Activated T-cell treated with anti-CD3 and anti-CD28 coated beads, Interleukin-2, amount 50 U/mL, for 24 hours (primary cell): ENCODE results near the gene HID1.

Source experiments
- DNase-seq: peaks from one replicate; pipeline ENCODE4 v3.0.0-alpha.2; 2020
- H3K27ac Mint-ChIP-seq: 2 replicates; pipeline ENCODE4 v1.8.0; 2020; ENCODE audit warnings: mild to moderate bottlenecking, mixed read lengths
- H3K27me3 Mint-ChIP-seq: 2 replicates; pipeline ENCODE4 v1.8.0; 2020; ENCODE audit warnings: mixed read lengths
- H3K36me3 Mint-ChIP-seq: 2 replicates; pipeline ENCODE4 v1.8.0; 2020; ENCODE audit warnings: low read depth, mixed read lengths
- H3K4me1 Mint-ChIP-seq: 2 replicates; pipeline ENCODE4 v1.8.0; 2020; ENCODE audit warnings: low read depth, mixed read lengths
- H3K4me3 Mint-ChIP-seq: 2 replicates; pipeline ENCODE4 v1.8.0; 2020; ENCODE audit warnings: mild to moderate bottlenecking, moderate library complexity, mixed read lengths
- H3K9me3 Mint-ChIP-seq: 2 replicates; pipeline ENCODE4 v1.8.0; 2020; ENCODE audit warnings: mixed read lengths

HID1 gene, protein sequence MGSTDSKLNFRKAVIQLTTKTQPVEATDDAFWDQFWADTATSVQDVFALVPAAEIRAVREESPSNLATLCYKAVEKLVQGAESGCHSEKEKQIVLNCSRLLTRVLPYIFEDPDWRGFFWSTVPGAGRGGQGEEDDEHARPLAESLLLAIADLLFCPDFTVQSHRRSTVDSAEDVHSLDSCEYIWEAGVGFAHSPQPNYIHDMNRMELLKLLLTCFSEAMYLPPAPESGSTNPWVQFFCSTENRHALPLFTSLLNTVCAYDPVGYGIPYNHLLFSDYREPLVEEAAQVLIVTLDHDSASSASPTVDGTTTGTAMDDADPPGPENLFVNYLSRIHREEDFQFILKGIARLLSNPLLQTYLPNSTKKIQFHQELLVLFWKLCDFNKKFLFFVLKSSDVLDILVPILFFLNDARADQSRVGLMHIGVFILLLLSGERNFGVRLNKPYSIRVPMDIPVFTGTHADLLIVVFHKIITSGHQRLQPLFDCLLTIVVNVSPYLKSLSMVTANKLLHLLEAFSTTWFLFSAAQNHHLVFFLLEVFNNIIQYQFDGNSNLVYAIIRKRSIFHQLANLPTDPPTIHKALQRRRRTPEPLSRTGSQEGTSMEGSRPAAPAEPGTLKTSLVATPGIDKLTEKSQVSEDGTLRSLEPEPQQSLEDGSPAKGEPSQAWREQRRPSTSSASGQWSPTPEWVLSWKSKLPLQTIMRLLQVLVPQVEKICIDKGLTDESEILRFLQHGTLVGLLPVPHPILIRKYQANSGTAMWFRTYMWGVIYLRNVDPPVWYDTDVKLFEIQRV

DNA sequence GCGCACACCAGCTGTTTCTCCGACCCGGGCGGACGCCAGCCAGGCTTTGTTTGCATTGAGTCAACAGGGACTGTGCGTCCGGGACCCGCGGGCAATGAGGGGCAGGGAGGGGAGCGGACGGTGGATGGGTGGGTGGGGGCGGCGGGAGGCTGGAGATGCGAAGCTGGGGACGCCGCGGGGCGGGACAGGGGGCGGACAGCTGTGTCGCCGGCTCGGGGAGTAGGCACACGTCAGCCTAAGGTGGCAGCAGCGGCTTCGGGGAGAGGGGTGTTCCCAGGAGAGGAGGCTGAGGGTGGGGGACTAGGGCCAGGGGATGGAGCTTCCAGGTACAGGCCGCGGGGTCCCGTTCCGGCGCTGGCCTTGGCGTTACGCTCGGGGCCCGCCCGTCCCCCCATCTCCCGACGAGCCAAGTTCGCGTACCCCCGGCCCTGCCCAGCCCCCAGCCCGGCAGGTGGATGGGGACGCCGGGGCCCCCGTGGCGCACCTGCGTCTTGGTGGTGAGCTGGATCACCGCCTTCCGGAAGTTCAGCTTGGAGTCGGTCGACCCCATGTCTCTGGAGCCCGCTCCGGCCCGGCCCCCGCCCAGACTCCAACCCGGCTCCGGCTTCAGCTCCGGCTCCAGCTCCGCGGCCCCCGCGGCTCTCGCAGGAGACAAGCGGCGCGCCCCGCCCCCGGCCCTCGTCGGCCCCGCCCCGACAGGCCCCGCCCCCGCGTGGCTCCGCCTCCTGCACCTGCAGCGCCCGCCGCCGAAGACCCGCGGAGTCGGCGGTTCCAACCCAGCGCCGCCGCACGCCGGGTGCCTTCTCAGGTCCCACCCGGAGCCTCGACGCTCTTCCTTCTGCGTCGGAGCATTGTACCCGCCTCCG is at the start of gene HID1:
Gene HID1, minus strand, starts transcription at position 653 of the 866 bp plus-strand sequence. Its CDS starts 103 bp downstream, at position 550.
- Mint-ChIP-seq H3K9me3 (no peaks in the 10 kb centered on the region), H3K27me3 (peaks cover 18% of the 10 kb centered on the region), H3K27ac (no peak within 1 kb of the TSS), H3K4me3 (peak within 1 kb of the TSS; percentile 67), H3K4me1 (peaks cover 9% of the 10 kb centered on the region), H3K36me3 (no peaks in the 10 kb centered on the region)
- DNase-seq = peak; percentile 87

DNA sequence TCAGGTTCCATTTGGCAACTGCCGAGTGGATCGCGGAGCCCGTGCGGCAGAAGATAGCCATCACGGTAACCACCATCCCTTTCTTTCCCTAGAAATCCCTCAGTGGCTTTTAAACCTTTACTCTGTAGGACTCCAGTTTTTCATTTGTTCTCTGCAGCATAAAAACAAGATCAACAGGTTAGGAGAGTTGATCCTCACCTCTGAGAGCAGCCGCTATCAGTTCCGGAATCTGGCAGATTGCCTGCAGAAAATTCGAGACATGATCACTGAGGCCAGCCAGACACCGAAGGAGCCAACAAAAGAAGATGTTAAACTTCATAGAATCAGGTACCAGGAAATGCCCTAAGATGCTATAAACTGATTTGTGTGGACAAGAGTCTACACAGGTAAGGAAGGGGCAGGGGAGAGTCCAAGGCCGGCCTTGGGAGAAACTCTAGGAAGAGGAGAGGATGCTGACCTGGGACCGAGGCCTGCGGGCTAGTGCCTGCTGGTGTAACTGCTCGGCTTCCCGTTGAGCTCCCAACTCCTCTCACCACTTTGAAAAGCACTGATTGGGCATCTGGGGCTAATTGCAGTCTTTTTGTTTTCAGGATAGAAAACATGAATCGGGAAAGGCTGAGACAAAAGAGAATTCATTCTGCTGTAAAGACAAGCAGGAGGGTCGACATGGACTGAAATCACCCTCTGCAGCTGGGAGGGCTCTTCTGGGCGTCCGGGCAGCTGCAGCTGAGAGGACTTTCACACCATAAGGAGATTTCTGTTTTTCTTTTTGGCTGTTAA is 48.0 kb upstream of the HID1 start:
- Mint-ChIP-seq H3K27me3 (no peaks in the 10 kb centered on the region), H3K36me3 (peaks cover 81% of the 10 kb centered on the region), H3K9me3 (no peaks in the 10 kb centered on the region), H3K4me1 (peaks cover 15% of the 10 kb centered on the region), H3K27ac (no peak overlapping the region), H3K4me3 (no peak overlapping the region)
- DNase-seq = no peak

DNA sequence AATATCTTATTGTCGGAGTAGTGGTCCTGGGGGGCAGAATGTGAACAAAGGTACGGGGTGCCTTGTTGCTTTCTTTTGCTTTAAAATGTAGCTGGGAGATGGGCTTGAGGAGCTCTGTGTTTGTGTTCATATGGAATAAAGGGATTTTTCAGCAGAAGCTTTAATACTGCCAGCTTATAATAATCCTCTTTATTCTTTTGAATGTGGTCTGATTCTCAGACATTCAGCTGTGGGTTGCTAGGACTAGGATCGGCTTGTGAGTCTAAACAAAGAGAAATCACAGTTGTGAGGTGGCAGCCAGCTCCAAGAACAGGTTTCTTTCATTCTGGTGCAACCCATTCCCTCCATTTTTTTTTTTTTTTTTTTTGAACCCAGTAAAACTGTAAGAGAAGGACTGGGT is 47.2 kb upstream of the HID1 start:
- no peaks in the 10 kb centered on the region for H3K9me3 Mint-ChIP-seq
- DNase-seq = no peak

DNA sequence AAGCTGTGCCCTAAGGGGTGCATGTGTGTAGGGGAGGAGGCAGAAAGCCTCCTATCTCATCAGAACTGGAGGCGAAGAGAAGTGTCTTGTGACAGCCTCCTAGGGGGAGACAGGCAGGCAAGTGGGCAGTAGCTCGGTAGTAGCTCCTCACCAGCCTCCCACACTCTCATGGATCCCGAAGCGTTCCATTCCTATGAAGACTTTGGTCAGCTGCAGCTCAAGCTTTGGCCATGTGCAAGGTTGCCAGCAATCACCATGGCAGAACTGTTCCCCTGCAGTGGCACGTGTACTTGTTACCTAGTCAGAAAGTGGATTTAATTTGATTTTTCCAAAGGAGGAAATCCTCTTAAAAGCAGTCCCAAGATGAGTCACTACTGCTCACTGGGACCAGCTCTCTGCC is 46.6 kb upstream of the HID1 start:
- Mint-ChIP-seq H3K9me3 (no peaks in the 10 kb centered on the region), H3K27me3 (no peaks in the 10 kb centered on the region), H3K4me1 (peaks cover 10% of the 10 kb centered on the region), H3K4me3 (no peak overlapping the region), H3K36me3 (peaks cover 78% of the 10 kb centered on the region), H3K27ac (no peak overlapping the region)
- no peak for DNase-seq

More for the DNA sequence above, 47.2 kb upstream of the HID1 start:
- H3K27ac Mint-ChIP-seq = no peak overlapping the region
- no peak overlapping the region for H3K4me3 Mint-ChIP-seq
- H3K4me1 Mint-ChIP-seq = peaks cover 12% of the 10 kb centered on the region
- H3K27me3 Mint-ChIP-seq = no peaks in the 10 kb centered on the region
- peaks cover 79% of the 10 kb centered on the region for H3K36me3 Mint-ChIP-seq

DNA sequence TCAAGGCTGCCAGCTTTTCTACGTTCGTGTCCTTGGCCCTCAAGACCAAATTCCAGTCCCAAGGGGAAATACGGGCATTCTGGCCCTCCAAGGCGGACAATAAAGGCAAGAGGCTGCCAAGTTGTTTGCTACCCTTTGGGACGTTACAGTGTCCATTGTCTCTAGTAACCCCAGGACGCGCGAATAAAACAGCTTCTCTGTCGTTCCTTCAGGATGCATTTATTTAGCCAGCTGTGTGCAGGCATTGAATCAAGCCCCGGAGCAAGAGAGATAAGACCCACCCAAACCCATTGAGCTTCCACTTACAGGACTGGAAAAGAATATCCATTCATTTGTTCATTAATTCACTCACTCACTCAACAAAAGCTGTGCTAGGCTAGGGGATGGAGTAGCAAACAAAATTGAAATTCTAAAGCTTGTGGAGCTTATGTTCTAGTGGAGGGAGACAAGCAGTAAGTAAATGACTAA is 40.6 kb upstream of the HID1 start:
- H3K4me1 Mint-ChIP-seq = peaks cover 34% of the 10 kb centered on the region
- DNase-seq = no peak
- no peaks in the 10 kb centered on the region for H3K27me3 Mint-ChIP-seq
- H3K27ac Mint-ChIP-seq = peak overlapping the region; percentile 94
- peak overlapping the region; percentile 97 for H3K4me3 Mint-ChIP-seq
- H3K9me3 Mint-ChIP-seq = no peaks in the 10 kb centered on the region
- H3K36me3 Mint-ChIP-seq = peaks cover 54% of the 10 kb centered on the region

DNA sequence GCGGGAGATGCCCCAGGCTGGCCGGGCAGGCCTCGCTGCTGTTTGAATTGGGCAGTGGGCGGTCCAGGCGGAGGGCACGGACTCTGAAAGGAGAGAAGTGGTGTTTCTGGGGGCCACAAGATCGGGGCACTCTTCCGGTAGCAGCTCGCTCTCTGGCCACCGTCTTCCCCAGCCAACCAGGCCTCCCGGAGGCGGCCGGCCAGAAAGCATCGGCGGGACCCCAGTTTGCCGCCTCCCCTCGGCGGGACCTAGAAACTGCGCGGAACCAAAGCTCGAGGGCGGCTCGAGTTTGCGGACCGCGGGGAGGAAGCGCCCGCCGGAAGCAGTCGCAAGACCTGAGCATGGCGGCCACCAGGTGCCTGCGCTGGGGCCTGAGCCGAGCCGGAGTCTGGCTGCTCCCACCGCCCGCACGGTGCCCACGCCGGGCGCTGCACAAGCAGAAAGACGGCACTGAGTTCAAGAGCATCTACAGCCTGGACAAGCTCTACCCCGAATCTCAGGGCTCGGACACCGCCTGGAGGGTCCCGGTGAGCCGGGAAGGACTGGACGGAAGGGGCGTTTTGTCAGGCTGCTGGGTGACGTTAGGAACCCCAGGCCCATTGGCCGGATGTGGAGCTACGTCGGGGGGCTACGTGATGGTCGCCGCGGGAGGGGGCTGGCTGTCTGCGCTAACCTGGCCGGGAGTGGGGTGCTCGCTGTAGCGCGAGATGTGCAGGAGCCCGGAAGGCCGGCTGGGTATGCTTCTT is 40.0 kb upstream of the HID1 start, which contains the start of gene MRPL58:
Gene MRPL58, plus strand, starts transcription at position 325 of the 746 bp plus-strand sequence. Its CDS starts 17 bp downstream, at position 342.
- peak; percentile 91 for DNase-seq
- Mint-ChIP-seq H3K27ac (peak within 1 kb of the TSS; percentile 94), H3K36me3 (peaks cover 52% of the 10 kb centered on the region), H3K9me3 (no peaks in the 10 kb centered on the region), H3K4me1 (peaks cover 34% of the 10 kb centered on the region), H3K4me3 (peak within 1 kb of the TSS; percentile 97), H3K27me3 (no peaks in the 10 kb centered on the region)

DNA sequence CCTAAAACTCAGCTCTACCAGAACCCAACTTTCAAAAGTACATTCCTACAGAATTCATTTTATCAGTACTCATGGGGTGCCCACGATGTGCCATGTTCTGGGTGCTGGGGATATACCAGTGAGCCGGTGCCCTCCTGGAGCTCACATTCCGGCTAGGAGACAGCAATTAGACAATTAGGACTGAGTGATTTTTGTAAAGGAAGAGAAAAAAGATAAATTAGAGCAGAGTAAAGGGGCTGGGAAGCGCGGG is 39.5 kb upstream of the HID1 start:
- H3K27me3 Mint-ChIP-seq = no peaks in the 10 kb centered on the region
- H3K27ac Mint-ChIP-seq = peak overlapping the region; percentile 94
- peaks cover 34% of the 10 kb centered on the region for H3K4me1 Mint-ChIP-seq
- H3K9me3 Mint-ChIP-seq = no peaks in the 10 kb centered on the region
- DNase-seq = no peak
- H3K36me3 Mint-ChIP-seq = peaks cover 49% of the 10 kb centered on the region
- peak overlapping the region; percentile 97 for H3K4me3 Mint-ChIP-seq

DNA sequence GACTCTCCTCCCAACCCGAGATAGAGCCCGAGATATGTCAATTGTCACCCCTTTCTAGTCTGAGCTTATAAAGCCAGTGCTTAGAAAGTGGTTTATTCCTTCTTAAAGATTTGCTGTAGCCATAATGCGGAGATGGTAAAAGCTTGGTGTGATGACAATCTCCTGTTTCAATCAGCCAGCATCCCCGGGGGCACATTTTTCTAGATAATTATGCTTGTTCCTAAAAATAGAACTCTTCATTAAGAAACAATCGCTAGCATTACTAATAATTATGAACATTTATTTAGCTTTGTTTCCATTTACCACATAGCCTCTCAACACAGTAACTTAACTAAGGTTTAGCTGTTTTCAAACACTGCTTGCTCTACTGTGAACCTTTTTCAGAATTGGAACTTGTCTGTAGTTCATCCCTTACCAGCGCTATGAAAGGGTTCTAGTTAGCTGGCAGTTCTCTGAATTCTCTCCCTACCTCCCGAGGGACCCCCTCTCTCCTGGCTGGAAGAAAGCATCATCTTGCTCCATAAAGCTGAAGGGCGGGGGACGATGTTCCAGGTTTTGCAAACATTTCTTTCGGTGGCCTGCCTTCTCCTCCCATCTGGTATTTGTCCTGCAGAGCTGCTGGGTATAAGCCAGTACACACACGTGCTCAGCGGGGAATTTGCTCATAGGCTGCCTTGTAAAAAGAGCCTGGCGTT is 39.0 kb upstream of the HID1 start:
- Mint-ChIP-seq H3K27me3 (no peaks in the 10 kb centered on the region), H3K9me3 (no peaks in the 10 kb centered on the region), H3K36me3 (peaks cover 45% of the 10 kb centered on the region), H3K27ac (peak overlapping the region; percentile 94), H3K4me1 (peaks cover 34% of the 10 kb centered on the region), H3K4me3 (peak overlapping the region; percentile 97)
- peak; percentile 49 for DNase-seq

DNA sequence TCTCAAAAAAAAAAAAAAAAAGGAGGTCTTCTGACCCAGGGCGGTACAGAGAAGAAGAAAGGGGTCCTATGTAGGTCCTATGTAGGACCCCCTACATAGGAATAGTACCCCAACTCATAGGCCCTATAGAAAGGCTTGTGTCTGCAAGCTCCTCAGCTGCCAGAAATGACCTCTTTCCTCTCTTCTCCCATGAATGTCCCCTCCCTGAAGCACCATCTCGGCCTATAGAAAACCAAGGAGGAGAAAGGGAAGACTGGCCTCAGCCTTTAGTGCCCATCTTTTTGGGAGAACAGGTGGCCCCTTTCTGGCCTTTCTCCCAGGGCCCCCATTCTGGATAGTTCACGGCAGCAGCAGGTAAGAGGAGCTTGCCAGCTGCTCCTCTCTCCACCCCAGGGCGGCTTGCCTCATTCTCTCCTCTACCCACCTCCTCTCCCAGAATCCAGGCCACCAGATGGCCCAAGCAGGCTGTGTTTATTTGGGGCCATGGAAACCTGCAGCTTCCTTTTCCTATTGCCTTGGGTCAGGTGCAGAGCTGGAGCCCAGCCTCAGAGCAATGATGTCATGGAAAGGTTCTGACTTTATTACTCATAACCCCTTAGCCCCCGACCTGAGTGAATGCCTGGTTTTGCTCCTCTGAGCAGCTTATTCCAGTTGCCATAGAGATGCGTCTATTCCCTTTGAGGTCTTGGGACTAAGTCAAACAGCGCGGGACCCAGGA is 38.3 kb upstream of the HID1 start:
- H3K27ac Mint-ChIP-seq = peak overlapping the region; percentile 94
- H3K4me1 Mint-ChIP-seq = peaks cover 32% of the 10 kb centered on the region
- peak; percentile 43 for DNase-seq
- no peaks in the 10 kb centered on the region for H3K27me3 Mint-ChIP-seq
- no peaks in the 10 kb centered on the region for H3K9me3 Mint-ChIP-seq
- H3K36me3 Mint-ChIP-seq = peaks cover 40% of the 10 kb centered on the region
- peak overlapping the region; percentile 97 for H3K4me3 Mint-ChIP-seq

DNA sequence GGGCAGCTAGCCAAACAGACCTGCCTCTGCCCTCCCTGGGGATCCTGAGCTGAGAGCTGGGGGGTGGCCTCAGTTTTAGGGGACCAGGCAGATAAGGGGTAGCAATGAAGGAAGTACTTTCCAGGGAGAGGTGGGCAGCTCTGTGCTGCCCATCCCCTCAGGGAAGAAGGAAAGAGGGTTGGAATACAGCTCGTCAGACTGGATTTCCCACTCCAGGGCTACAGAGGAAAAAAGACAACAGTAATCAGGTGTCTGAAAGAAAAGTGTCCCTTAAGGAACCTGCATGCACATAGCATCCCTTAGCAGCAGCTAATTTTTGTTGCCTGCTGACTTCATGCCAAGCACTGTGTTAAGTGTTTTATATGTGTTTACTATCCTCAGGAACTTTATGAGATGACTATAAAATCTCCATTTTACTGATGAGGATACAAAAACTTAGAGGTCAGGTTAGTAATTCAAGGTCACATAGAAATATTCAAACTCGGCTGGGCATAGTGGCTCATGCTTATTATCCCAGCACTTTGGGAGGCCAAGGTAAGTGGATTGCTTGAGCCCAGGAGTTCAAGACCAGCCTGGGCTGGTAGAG is 36.7 kb upstream of the HID1 start:
- H3K4me1 Mint-ChIP-seq = peaks cover 24% of the 10 kb centered on the region
- H3K36me3 Mint-ChIP-seq = peaks cover 34% of the 10 kb centered on the region
- no peak overlapping the region for H3K4me3 Mint-ChIP-seq
- no peaks in the 10 kb centered on the region for H3K27me3 Mint-ChIP-seq
- H3K9me3 Mint-ChIP-seq = no peaks in the 10 kb centered on the region
- DNase-seq = no peak
- no peak overlapping the region for H3K27ac Mint-ChIP-seq

DNA sequence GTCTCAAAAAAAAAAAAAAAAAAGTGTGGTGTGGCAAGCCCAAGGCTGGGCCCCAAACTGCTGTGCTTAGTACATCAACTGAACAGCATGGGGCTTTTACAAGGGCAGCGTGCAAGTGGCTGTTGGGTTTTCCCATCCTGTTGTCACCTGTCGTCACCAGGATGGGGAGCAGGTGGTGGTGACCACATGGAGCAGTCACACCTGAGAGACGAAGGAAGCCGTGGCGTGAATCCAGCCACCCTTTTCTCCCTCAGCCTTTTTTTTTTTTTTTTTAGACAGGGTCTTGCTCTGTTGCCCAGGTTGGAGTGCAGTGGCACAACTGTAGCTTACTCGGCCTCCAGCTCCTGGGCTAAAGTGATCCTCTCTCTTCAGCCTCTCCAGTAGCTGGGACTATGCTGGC is 35.8 kb upstream of the HID1 start:
- no peak for DNase-seq
- Mint-ChIP-seq H3K27me3 (no peaks in the 10 kb centered on the region), H3K36me3 (peaks cover 31% of the 10 kb centered on the region), H3K4me3 (no peak overlapping the region), H3K4me1 (peaks cover 18% of the 10 kb centered on the region), H3K27ac (no peak overlapping the region), H3K9me3 (no peaks in the 10 kb centered on the region)

DNA sequence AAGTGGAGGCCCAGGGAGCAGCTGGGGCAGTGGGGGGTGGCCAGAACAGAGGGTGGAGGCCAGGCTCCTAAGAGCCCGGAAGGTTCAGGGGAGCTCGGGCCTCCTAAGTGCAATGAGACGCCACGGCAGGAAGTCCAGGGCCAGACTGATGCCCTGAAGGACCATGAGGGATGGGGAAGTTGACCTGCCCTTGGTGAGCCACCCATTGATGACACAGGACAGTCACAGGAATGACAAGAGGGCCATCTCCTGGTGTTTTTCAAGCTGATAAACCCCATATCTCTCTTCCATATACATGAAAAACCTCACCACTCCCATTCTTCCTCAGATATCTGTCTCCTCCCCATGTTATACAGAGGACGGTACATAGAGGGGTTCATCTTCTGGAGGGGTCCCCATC is 34.1 kb upstream of the HID1 start:
- Mint-ChIP-seq H3K36me3 (peaks cover 16% of the 10 kb centered on the region), H3K4me3 (no peak overlapping the region), H3K27me3 (no peaks in the 10 kb centered on the region), H3K4me1 (peaks cover 18% of the 10 kb centered on the region), H3K9me3 (no peaks in the 10 kb centered on the region), H3K27ac (no peak overlapping the region)
- DNase-seq = no peak
